WERI-Rb-1 (cell line): ENCODE measurements around the gene FOXP2.

Experiments used
- DNase-seq: peaks from one replicate; pipeline ENCODE4 v3.0.0-alpha.2; 2020
- H3K27ac ChIP-seq: fragments of 250-450 bp; sonication (Bioruptor Pico); 2 replicates; pipeline ENCODE4 v1.5.1; 2020; ENCODE audit warnings: mild to moderate bottlenecking, moderate library complexity
- H3K27me3 ChIP-seq: fragments of 250-450 bp; sonication (Bioruptor Pico); 2 replicates; pipeline ENCODE4 v1.5.1; 2021; ENCODE audit warnings: mild to moderate bottlenecking, low read depth, moderate library complexity; ENCODE audit not compliant: insufficient read depth, severe bottlenecking
- H3K36me3 ChIP-seq: fragments of 250-450 bp; sonication (Bioruptor Pico); 2 replicates; pipeline ENCODE4 v1.5.1; 2020; ENCODE audit warnings: mild to moderate bottlenecking, moderate library complexity
- H3K4me3 ChIP-seq: 2 replicates; pipeline ENCODE4 v1.5.1; 2011; ENCODE audit warnings: low read depth, mild to moderate bottlenecking, control low read depth, low read length
- H3K9me3 ChIP-seq: fragments of 250-450 bp; sonication (Bioruptor Pico); 2 replicates; pipeline ENCODE4 v1.5.1; 2021; ENCODE audit warnings: mild to moderate bottlenecking, moderate library complexity; ENCODE audit not compliant: severe bottlenecking
- TF ChIP-seq, protein P1 (sequence below): IDR thresholded peaks from 2 replicates; pipeline ENCODE4 v1.5.1; 2011; ENCODE audit warnings: low read depth, mild to moderate bottlenecking, control low read depth, inconsistent platforms, low read length

Gene FOXP2

DNA sequence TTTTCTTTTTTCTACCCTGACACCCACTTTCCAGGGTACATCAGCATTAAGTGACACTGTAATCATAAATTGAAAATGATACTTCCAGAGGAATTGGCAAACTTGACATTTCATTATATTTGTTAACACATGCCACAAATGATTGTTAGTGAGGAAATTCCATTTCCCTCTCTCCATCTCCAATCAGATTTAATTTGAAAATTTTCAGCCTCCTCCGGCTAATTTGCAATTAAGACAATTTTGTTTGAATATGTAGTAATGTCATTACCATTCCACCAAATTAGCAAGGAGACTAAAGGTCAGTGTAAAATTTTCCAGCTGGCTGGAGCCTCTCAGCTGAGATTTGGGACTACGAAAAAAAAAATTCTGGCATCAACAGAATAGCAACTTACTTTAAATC is 242.7 kb downstream of the FOXP2 start:
- Histone ChIP-seq H3K27me3 (no peaks in the 10 kb centered on the region), H3K36me3 (peaks cover 39% of the 10 kb centered on the region), H3K27ac (no peak overlapping the region), H3K9me3 (no peaks in the 10 kb centered on the region), H3K4me3 (no peak overlapping the region)
- TF ChIP-seq, protein P1, sequence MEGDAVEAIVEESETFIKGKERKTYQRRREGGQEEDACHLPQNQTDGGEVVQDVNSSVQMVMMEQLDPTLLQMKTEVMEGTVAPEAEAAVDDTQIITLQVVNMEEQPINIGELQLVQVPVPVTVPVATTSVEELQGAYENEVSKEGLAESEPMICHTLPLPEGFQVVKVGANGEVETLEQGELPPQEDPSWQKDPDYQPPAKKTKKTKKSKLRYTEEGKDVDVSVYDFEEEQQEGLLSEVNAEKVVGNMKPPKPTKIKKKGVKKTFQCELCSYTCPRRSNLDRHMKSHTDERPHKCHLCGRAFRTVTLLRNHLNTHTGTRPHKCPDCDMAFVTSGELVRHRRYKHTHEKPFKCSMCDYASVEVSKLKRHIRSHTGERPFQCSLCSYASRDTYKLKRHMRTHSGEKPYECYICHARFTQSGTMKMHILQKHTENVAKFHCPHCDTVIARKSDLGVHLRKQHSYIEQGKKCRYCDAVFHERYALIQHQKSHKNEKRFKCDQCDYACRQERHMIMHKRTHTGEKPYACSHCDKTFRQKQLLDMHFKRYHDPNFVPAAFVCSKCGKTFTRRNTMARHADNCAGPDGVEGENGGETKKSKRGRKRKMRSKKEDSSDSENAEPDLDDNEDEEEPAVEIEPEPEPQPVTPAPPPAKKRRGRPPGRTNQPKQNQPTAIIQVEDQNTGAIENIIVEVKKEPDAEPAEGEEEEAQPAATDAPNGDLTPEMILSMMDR: no peak
- DNase-seq: no peak

- no peak for DNase-seq
- Histone ChIP-seq H3K9me3 (no peaks in the 10 kb centered on the region), H3K36me3 (peaks cover 36% of the 10 kb centered on the region), H3K27ac (no peak overlapping the region), H3K27me3 (no peaks in the 10 kb centered on the region), H3K4me3 (no peak overlapping the region)
- TF ChIP-seq, protein P1: no peak
Observed at GRCh38 chr7:114658216-114658615, 243.6 kb downstream of the FOXP2 start.

GRCh38 chr7:114659409-114660125 is 245.0 kb downstream of the FOXP2 start:
- Histone ChIP-seq H3K36me3 (peaks cover 29% of the 10 kb centered on the region), H3K9me3 (no peaks in the 10 kb centered on the region), H3K4me3 (no peak overlapping the region), H3K27me3 (no peaks in the 10 kb centered on the region), H3K27ac (peak overlapping the region; percentile 23)
- DNase-seq: no peak
- TF ChIP-seq, protein P1: no peak

GRCh38 chr7:114660126-114660486 is 245.5 kb downstream of the FOXP2 start:
- Histone ChIP-seq H3K27ac (peak overlapping the region; percentile 23), H3K9me3 (no peaks in the 10 kb centered on the region), H3K27me3 (no peaks in the 10 kb centered on the region), H3K4me3 (no peak overlapping the region), H3K36me3 (peaks cover 27% of the 10 kb centered on the region)
- TF ChIP-seq, protein P1: no peak
- DNase-seq: no peak

GRCh38 chr7:114660753-114661152 is 246.1 kb downstream of the FOXP2 start:
- DNase-seq: no peak
- peaks cover 21% of the 10 kb centered on the region for H3K36me3 ChIP-seq
- H3K4me3 ChIP-seq: no peak overlapping the region
- no peak overlapping the region for H3K27ac ChIP-seq
- H3K9me3 ChIP-seq: no peaks in the 10 kb centered on the region
- TF ChIP-seq, protein P1: no peak
- H3K27me3 ChIP-seq: no peaks in the 10 kb centered on the region
